OCI-LY3 (cell line): ENCODE measurements around the gene PIGS.

Experiments used
- EZH2phosphoT487 ChIP-seq: fragments of 200-600 bp; shearing (Covaris generic); IDR thresholded peaks from 2 replicates; pipeline ENCODE4 v1.6.1; 2018; ENCODE audit warnings: antibody characterized with exemption, mixed run types, low read depth
- TF ChIP-seq, protein P1 (sequence below): fragments of 200-600, 300-600 bp; sonication (generic); IDR thresholded peaks from 2 replicates; pipeline ENCODE4 v1.5.1; 2014; ENCODE audit warnings: antibody characterized with exemption, low read length, low read depth

DNA sequence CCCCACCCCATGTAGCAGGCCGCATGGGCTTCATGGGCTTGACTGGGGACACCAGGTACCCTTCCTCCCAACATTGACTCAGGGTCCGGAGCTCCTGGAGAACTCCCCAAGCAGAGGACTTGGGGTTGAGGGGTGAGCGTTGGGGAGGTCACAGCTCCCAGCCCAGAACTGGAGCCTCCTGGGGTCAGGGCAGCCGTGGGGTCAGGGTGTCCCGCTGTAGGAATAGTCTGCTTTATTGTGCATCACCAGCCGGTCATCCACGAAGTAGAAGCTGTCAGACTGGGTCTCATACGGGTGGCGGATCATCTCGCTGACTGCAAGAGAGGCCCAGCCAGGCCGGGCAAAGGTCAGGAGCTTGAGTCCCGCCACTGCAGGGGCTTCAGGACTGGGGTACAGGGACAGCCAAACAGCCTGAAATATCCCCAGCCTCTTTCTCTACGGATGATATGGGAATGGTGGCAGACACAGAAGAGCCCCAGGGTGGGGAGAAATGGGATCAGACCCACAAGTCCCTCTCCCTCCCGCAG is 24.2 kb downstream of the PIGS start:
- TF ChIP-seq, protein P1, sequence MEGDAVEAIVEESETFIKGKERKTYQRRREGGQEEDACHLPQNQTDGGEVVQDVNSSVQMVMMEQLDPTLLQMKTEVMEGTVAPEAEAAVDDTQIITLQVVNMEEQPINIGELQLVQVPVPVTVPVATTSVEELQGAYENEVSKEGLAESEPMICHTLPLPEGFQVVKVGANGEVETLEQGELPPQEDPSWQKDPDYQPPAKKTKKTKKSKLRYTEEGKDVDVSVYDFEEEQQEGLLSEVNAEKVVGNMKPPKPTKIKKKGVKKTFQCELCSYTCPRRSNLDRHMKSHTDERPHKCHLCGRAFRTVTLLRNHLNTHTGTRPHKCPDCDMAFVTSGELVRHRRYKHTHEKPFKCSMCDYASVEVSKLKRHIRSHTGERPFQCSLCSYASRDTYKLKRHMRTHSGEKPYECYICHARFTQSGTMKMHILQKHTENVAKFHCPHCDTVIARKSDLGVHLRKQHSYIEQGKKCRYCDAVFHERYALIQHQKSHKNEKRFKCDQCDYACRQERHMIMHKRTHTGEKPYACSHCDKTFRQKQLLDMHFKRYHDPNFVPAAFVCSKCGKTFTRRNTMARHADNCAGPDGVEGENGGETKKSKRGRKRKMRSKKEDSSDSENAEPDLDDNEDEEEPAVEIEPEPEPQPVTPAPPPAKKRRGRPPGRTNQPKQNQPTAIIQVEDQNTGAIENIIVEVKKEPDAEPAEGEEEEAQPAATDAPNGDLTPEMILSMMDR = no peak
- no peak for TF ChIP-seq EZH2phosphoT487
